HepG2 (cell line): ENCODE results near the gene KDM4B. TPM values are rescaled to one million over a fixed set of nuclear protein-coding genes. Genes with fewer than 3 reads are reported as not detected.

ENCODE experiments used
- ERF ChIP-seq: IDR thresholded peaks from 2 replicates; pipeline ENCODE4 v1.6.1; 2018; ENCODE audit warnings: missing biosample characterization, missing genetic modification reagents
- FOXK1 ChIP-seq: sonication (generic); formaldehyde crosslinking; IDR thresholded peaks from 2 replicates; pipeline ENCODE4 v1.4.0; 2020; ENCODE audit warnings: low read depth, missing genetic modification reagents, borderline replicate concordance
- MAZ ChIP-seq, 2 experiments: sonication (generic) in 1 of 2; formaldehyde crosslinking in 1 of 2; IDR thresholded peaks; 2 replicates each; pipeline versions ENCODE4 v1.5.0 to v1.6.1; 2012 to 2020; ENCODE audit warnings: low read depth in 2 of 2, mild to moderate bottlenecking in 2 of 2, borderline replicate concordance in 1 of 2, improper control_type of control experiment in 1 of 2, low read length in 1 of 2, missing genetic modification reagents in 1 of 2, moderate library complexity in 1 of 2
- NFATC3 ChIP-seq: sonication (generic); formaldehyde crosslinking; IDR thresholded peaks from 2 replicates; pipeline ENCODE4 v1.5.1; 2020; ENCODE audit warnings: mild to moderate bottlenecking, missing genetic modification reagents
- SIX4 ChIP-seq: sonication (generic); formaldehyde crosslinking; IDR thresholded peaks from 2 replicates; pipeline ENCODE4 v1.4.0; 2020; ENCODE audit warnings: missing genetic modification reagents
- SMARCE1 ChIP-seq: fragments of 450-650 bp; IDR thresholded peaks from 2 replicates; pipeline ENCODE4 v1.6.1; 2017; ENCODE audit warnings: borderline replicate concordance
- SPEN ChIP-seq: sonication (generic); formaldehyde crosslinking; IDR thresholded peaks from 2 replicates; pipeline ENCODE4 v1.5.1; 2020; ENCODE audit warnings: low read depth, mild to moderate bottlenecking, missing genetic modification reagents
- STAG1 ChIP-seq: sonication (generic); formaldehyde crosslinking; IDR thresholded peaks from 2 replicates; pipeline ENCODE4 v1.4.0; 2020; ENCODE audit warnings: missing genetic modification reagents
- THAP9 ChIP-seq: sonication (generic); formaldehyde crosslinking; IDR thresholded peaks from 2 replicates; pipeline ENCODE4; 2020; ENCODE audit warnings: missing genetic modification reagents, mild to moderate bottlenecking, borderline replicate concordance
- TIGD3 ChIP-seq: sonication (generic); formaldehyde crosslinking; IDR thresholded peaks from 2 replicates; pipeline ENCODE4 v1.5.1; 2020; ENCODE audit warnings: mild to moderate bottlenecking, missing genetic modification reagents, borderline replicate concordance
- XRCC5 ChIP-seq: fragments of 200-400 bp; formaldehyde crosslinking; optimal IDR thresholded peaks from 2 replicates; pipeline ENCODE3; 2017; ENCODE audit warnings: mild to moderate bottlenecking, low read length
- ZFP1 ChIP-seq: IDR thresholded peaks from 2 replicates; pipeline ENCODE4 v1.6.1; 2016
- ZNF780A ChIP-seq: sonication (generic); formaldehyde crosslinking; IDR thresholded peaks from 2 replicates; pipeline ENCODE4 v1.8.0; 2022; ENCODE audit warnings: mild to moderate bottlenecking, missing genetic modification reagents, moderate library complexity
- polyA plus RNA-seq, 8 experiments: library from polyadenylated mRNA; depleted of rRNA in 3 of 8; stranded (reverse) in 7 of 8; unstranded in 1 of 8; fragments of >200 nt; fragmentation: Illumina TruSeq in 4 of 8; extraction: Trizol in 4 of 8; gene quantifications; 2 replicates each; pipeline versions ENCODE4 v1.2.1 to v1.2.3, GENCODE V29; 2011 to 2016; ENCODE audit warnings: low read depth in 4 of 8, missing spikeins in 1 of 8, mixed read lengths in 1 of 8; ENCODE audit not compliant: insufficient read depth in 1 of 8
- total RNA-seq, 5 experiments: library from RNA; depleted of rRNA; stranded (reverse); fragments of >200 nt; fragmentation: Illumina TruSeq; extraction: Trizol; gene quantifications; 2 replicates each; pipeline ENCODE4 v1.2.3, GENCODE V29; 2016; ENCODE audit warnings: low read depth in 1 of 5
- TF ChIP-seq, protein P1 (sequence below): IDR thresholded peaks from 2 replicates; pipeline ENCODE4 v1.6.1; 2016
- TF ChIP-seq, protein P2 (sequence below): sonication (generic); formaldehyde crosslinking; IDR thresholded peaks from 2 replicates; pipeline ENCODE4 v1.4.0; 2020; ENCODE audit warnings: missing genetic modification reagents, low read depth, mild to moderate bottlenecking, borderline replicate concordance
- TF ChIP-seq, protein P3 (sequence below): IDR thresholded peaks from 2 replicates; pipeline ENCODE4 v1.6.1; 2016; ENCODE audit warnings: mild to moderate bottlenecking, missing biosample characterization, missing genetic modification reagents
- TF ChIP-seq, protein P4 (sequence below): sonication (generic); formaldehyde crosslinking; IDR thresholded peaks from 2 replicates; pipeline ENCODE4 v1.5.1; 2020; ENCODE audit warnings: mild to moderate bottlenecking, missing genetic modification reagents, moderate library complexity

KDM4B gene
- total and polyA plus RNA-seq, 2 of the 13 experiments (the other 11 are each of a cell fraction or from before 2014, with no cell fraction given), result 4.9 to 14.6 TPM

DNA sequence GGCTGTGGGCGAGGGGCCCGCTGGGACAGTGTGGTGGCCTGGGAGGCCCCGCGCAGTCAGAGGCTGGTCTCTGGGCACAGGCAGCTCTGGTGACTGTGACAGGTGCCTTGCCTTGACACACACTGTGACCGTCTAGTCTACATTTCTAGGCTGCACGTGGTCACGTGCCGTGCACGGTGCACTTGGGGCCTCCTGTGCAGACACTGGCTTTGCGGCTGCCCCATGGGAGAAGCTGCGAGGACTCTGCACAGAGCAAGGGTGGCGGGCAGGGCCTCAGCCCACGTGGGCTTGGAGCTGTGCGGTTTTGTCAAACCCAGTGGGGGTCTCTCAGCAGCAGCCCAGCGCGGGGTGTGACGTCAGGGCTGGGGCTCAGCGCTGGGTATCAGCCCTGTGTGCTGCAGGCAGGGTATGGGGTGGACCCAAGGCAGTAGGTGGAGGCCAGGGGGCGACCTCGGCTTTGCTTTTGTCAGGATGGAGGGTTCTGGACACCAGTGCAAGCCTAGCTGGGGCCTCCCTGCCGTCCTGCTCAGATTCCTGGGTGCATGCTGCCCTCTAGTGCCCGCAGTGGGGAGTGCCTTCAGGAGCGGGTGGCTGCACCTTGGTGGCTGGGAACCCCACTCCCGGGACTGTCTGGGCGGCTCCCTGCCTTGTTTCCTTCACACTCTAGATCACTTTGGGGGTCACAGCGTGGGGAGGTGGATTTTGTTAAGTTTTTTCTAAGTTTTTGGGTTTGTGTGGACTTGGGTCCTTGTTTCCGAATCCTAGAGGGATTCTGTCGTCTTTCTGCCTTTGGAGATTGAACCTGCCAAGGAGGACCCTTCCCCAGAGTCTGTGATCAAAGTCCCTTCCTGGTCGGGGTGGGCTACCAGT, 62.6 kb downstream of the KDM4B start (continued):
- TF ChIP-seq, protein P1, sequence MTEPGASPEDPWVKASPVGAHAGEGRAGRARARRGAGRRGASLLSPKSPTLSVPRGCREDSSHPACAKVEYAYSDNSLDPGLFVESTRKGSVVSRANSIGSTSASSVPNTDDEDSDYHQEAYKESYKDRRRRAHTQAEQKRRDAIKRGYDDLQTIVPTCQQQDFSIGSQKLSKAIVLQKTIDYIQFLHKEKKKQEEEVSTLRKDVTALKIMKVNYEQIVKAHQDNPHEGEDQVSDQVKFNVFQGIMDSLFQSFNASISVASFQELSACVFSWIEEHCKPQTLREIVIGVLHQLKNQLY (CRISPR knock-in tag), result peak; percentile 45; the same call in 1 of the 2 replicates
- TF ChIP-seq ZFP1 (CRISPR knock-in tag) (0 out of 2 replicates have a peak, but pooled peaks have one; percentile 24), THAP9 (CRISPR knock-in tag) (0 out of 2 replicates have a peak, but pooled peaks have one; percentile 25), STAG1 (CRISPR knock-in tag) (peak; percentile 95), MAZ (IDR thresholded peaks at IDR 0.05; ENCODE audit: borderline replicate concordance, low read depth, low read length) (no peak; the same call in 1 of the 2 replicates), MAZ (CRISPR knock-in tag; IDR thresholded peaks at IDR 0.05; ENCODE audit: low read depth) (0 out of 2 replicates have a peak, but pooled peaks have one; percentile 52), SPEN (CRISPR knock-in tag) (peak; percentile 54; the same call in 1 of the 2 replicates), SMARCE1 (no peak), NFATC3 (CRISPR knock-in tag) (no peak), SIX4 (no peak), FOXK1 (CRISPR knock-in tag) (no peak), ERF (CRISPR knock-in tag) (peak; percentile 57), XRCC5 (peak; percentile 74), TIGD3 (CRISPR knock-in tag) (0 out of 2 replicates have a peak, but pooled peaks have one; percentile 30), ZNF780A (no peak)
- TF ChIP-seq, protein P2, sequence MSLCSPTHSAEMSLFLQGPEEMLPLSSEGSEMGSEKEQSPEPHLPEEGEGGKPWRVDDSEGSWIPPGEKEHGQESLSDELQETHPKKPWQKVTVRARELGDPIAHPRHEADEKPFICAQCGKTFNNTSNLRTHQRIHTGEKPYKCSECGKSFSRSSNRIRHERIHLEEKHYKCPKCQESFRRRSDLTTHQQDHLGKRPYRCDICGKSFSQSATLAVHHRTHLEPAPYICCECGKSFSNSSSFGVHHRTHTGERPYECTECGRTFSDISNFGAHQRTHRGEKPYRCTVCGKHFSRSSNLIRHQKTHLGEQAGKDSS (CRISPR knock-in tag), result peak; percentile 56; the same call in 1 of the 2 replicates
- TF ChIP-seq, protein P3, sequence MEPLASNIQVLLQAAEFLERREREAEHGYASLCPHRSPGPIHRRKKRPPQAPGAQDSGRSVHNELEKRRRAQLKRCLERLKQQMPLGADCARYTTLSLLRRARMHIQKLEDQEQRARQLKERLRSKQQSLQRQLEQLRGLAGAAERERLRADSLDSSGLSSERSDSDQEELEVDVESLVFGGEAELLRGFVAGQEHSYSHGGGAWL (CRISPR knock-in tag), result 0 out of 2 replicates have a peak, but pooled peaks have one; percentile 32
- TF ChIP-seq, protein P4, sequence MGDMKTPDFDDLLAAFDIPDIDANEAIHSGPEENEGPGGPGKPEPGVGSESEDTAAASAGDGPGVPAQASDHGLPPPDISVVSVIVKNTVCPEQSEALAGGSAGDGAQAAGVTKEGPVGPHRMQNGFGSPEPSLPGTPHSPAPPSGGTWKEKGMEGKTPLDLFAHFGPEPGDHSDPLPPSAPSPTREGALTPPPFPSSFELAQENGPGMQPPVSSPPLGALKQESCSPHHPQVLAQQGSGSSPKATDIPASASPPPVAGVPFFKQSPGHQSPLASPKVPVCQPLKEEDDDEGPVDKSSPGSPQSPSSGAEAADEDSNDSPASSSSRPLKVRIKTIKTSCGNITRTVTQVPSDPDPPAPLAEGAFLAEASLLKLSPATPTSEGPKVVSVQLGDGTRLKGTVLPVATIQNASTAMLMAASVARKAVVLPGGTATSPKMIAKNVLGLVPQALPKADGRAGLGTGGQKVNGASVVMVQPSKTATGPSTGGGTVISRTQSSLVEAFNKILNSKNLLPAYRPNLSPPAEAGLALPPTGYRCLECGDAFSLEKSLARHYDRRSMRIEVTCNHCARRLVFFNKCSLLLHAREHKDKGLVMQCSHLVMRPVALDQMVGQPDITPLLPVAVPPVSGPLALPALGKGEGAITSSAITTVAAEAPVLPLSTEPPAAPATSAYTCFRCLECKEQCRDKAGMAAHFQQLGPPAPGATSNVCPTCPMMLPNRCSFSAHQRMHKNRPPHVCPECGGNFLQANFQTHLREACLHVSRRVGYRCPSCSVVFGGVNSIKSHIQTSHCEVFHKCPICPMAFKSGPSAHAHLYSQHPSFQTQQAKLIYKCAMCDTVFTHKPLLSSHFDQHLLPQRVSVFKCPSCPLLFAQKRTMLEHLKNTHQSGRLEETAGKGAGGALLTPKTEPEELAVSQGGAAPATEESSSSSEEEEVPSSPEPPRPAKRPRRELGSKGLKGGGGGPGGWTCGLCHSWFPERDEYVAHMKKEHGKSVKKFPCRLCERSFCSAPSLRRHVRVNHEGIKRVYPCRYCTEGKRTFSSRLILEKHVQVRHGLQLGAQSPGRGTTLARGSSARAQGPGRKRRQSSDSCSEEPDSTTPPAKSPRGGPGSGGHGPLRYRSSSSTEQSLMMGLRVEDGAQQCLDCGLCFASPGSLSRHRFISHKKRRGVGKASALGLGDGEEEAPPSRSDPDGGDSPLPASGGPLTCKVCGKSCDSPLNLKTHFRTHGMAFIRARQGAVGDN (CRISPR knock-in tag), result peak; percentile 91
